ENCODE measurements around the gene SCAMP1. TPM values are rescaled to one million over a fixed set of nuclear protein-coding genes. Genes with fewer than 3 reads are reported as not detected.

The SCAMP1 gene
- total RNA-seq, 1 donor from 2014 or later, result 51.8 TPM

- no peak overlapping the region for H3K4me3 Mint-ChIP-seq (ENCODE audit: unreplicated experiment)
- H3K4me1 Mint-ChIP-seq (ENCODE audit: low read depth), result peaks cover 87% of the 10 kb centered on the region
- H3K36me3 Mint-ChIP-seq (ENCODE audit: low read depth), result no peaks in the 10 kb centered on the region
Measured at GRCh38 chr5:78527925-78528324, 167.5 kb downstream of the SCAMP1 start.

More at GRCh38 chr5:78527925-78528324, 167.5 kb downstream of the SCAMP1 start:
- H3K9me3 Mint-ChIP-seq (ENCODE audit: low read depth), result no peaks in the 10 kb centered on the region
- no peak for TF ChIP-seq CTCF (IDR thresholded peaks at IDR 0.05)
- no peaks in the 10 kb centered on the region for H3K27me3 Mint-ChIP-seq (ENCODE audit: low read depth)
- peak overlapping the region; percentile 97 for H3K27ac Mint-ChIP-seq (ENCODE audit: unreplicated experiment)
- DNase-seq (ENCODE audit: low spot score), result no peak

Other genes with a start within 250 kb of the SCAMP1 start
- 60.3 to 74.5 TPM (median 60.4 TPM) in 3 replicates for gene AP3B1, start 65.9 kb upstream of the SCAMP1 start, total RNA-seq